ENCODE measurements around the gene PCDHGA4.
"Not testable (repeated sequence)": the region's sequence is repeated elsewhere in the genome, so short reads cannot be mapped to it uniquely, and the experiment has no call there.

The PCDHGA4 gene

GRCh38 chr5:141349917-141350619 is 4.8 kb upstream of the PCDHGA4 start, which contains the start of gene PCDHGB1:
PCDHGB1 (plus strand) TSS chr5:141350099; CDS start chr5:141350261, 162 bp downstream.
- FAIRE-seq: no peak

DNA sequence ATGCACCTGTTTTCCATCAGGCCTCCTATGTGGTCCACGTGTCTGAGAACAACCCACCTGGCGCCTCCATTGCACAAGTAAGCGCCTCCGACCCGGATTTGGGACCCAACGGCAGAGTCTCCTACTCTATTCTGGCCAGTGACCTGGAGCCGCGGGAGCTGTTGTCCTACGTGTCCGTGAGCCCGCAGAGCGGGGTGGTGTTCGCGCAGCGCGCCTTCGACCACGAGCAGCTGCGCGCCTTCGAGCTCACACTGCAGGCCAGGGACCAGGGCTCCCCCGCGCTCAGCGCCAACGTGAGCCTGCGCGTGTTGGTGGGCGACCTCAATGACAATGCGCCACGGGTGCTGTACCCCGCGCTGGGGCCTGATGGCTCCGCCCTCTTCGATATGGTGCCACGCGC is 3.2 kb upstream of the PCDHGA4 start:
- FAIRE-seq: no peak

- FAIRE-seq: no peak
These were observed 820 bp downstream of the PCDHGA4 start for GRCh38 chr5:141355641-141356040.

- no peak for FAIRE-seq
These were observed 1.3 kb downstream of the PCDHGA4 start for GRCh38 chr5:141356133-141356532.

DNA sequence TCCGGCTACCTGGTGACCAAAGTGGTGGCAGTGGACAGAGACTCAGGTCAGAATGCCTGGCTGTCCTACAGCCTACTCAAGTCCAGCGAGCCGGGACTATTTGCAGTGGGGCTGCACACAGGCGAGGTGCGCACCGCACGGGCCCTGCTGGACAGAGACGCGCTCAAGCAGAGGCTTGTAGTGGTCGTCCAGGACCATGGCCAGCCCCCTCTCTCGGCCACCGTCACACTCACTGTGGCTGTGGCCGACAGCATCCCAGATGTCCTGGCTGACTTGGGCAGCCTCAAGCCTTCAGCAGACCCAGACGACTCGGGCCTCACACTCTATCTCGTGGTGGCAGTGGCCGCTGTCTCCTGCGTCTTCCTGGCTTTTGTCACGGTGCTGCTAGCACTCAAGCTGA is 2.1 kb downstream of the PCDHGA4 start:
- no peak for FAIRE-seq

DNA sequence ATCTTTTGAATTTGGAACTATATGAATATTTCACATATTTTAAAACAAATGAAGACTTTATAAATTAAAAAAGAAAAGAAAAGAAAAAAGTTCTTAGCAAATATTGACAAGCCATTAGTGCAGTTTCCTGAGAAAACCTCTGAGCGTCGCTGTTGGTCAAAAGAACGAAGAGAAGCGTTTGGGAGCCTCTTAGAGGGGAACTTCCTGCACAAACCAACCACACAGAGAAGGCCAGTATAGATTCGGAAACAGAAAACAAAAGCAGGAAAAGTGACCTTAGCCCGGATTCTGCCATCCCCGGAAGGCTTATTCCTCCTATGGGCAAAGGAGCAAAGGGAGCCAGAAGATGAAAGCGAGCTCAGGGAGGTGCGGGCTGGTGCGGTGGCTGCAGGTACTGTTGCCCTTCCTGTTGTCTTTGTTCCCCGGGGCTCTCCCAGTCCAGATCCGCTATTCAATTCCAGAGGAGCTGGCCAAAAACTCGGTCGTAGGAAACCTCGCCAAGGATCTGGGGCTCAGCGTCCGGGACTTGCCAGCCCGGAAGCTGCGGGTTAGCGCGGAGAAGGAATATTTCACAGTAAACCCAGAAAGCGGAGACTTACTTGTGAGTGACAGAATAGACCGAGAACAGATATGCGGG is 5.1 kb downstream of the PCDHGA4 start, which contains the start of gene PCDHGB2:
Gene PCDHGB2, plus strand, starts transcription at position 205 of the 637 bp plus-strand sequence. Its CDS starts 142 bp downstream, at position 347.
- FAIRE-seq: peak; percentile 47

- FAIRE-seq: no peak
These were observed 5.9 kb downstream of the PCDHGA4 start for GRCh38 chr5:141360685-141361084.

DNA sequence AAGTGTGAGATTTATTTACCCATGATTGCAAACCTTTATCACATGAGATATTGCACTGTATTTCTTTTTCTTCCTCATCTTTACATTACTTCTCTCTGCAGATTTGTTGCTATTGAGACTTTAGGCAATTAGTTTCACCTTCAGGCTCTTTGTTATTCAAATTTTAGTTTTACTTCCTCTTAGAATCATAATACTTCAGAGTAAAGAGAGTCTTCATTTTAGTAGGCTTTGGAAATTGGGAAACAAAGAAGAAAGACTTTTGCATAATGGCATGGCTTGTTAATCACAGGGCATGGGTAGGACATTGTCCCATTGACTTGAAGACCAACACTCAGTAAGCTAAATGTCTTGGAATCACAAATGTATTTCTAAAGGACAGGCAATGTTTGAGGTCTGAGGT is 7.9 kb downstream of the PCDHGA4 start:
- FAIRE-seq: no peak

- FAIRE-seq: no peak
These were observed 9.3 kb downstream of the PCDHGA4 start, which contains the start of gene PCDHGA5 for GRCh38 chr5:141363952-141364660. PCDHGA5 (plus strand) TSS chr5:141364162; CDS start chr5:141364331, 169 bp downstream.

DNA sequence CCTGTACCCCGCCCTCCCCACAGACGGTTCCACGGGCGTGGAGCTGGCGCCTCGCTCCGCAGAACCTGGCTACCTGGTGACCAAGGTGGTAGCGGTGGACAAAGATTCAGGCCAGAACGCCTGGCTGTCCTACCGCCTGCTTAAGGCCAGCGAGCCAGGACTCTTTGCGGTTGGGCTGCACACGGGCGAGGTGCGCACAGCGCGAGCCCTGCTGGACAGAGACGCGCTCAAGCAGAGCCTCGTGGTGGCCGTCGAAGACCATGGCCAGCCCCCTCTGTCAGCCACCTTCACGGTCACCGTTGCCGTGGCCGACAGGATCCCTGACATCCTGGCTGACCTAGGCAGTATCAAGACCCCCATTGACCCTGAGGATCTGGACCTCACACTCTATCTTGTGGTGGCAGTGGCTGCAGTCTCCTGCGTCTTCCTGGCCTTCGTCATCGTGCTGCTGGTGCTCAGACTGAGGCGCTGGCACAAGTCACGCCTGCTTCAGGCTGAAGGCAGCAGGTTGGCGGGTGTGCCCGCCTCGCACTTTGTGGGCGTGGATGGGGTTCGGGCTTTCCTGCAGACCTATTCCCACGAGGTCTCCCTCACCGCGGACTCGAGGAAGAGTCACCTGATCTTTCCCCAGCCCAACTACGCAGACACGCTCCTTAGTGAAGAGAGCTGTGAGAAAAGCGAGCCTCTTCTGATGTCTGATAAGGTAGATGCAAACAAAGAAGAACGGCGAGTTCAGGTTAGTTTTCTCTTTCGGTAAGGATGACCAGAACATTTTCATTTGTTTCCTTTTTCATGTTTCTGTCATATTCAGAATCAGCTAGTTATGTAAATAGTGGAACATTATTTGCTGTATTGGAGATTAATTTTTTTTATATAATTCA is 11.4 kb downstream of the PCDHGA4 start:
- no peak for FAIRE-seq

- FAIRE-seq: no peak
These were observed 15.4 kb downstream of the PCDHGA4 start, which contains the start of gene PCDHGB3 for GRCh38 chr5:141369994-141370848. PCDHGB3 (plus strand) TSS chr5:141370242; CDS start chr5:141370395, 153 bp downstream.

GRCh38 chr5:141371572-141372475 is 17.0 kb downstream of the PCDHGA4 start:
- FAIRE-seq: no peak

GRCh38 chr5:141373673-141374317 is 19.0 kb downstream of the PCDHGA4 start, which contains the start of gene PCDHGA6:
PCDHGA6 (plus strand) TSS chr5:141373891; CDS start chr5:141374084, 193 bp downstream.
- no peak for FAIRE-seq

DNA sequence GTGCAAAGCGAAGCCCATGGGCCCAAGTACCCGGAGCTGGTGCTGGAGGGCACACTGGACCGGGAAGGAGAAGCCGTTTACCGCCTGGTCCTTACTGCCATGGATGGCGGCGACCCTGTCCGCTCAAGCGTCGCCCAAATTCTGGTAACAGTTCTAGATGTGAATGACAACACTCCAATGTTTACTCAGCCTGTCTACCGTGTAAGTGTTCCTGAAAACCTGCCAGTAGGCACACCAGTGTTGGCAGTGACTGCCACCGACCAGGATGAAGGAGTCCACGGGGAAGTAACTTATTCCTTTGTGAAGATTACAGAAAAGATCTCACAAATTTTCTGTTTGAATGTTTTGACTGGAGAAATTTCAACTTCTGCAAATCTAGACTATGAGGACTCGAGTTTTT is 19.8 kb downstream of the PCDHGA4 start:
- no peak for FAIRE-seq

DNA sequence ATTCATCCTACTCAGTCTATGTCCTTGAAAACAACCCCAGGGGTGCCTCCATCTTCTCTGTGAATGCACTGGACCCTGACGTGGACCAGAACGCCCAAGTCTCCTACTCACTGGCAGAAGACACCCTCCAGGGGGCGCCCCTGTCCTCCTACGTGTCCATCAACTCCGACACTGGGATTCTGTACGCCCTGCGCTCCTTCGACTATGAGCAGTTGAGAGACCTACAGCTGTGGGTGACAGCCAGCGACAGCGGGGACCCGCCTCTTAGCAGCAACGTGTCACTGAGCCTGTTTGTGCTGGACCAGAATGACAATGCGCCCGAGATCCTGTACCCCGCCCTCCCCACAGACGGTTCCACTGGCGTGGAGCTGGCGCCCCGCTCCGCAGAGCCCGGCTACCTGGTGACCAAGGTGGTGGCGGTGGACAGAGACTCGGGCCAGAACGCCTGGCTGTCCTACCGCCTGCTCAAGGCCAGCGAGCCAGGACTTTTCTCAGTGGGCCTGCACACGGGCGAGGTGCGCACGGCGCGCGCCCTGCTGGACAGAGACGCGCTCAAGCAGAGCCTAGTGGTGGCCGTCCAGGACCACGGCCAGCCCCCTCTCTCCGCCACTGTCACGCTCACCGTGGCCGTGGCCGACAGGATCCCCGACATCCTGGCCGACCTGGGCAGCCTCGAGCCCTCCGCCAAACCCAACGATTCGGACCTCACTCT is 20.8 kb downstream of the PCDHGA4 start:
- FAIRE-seq: not testable (repeated sequence)

DNA sequence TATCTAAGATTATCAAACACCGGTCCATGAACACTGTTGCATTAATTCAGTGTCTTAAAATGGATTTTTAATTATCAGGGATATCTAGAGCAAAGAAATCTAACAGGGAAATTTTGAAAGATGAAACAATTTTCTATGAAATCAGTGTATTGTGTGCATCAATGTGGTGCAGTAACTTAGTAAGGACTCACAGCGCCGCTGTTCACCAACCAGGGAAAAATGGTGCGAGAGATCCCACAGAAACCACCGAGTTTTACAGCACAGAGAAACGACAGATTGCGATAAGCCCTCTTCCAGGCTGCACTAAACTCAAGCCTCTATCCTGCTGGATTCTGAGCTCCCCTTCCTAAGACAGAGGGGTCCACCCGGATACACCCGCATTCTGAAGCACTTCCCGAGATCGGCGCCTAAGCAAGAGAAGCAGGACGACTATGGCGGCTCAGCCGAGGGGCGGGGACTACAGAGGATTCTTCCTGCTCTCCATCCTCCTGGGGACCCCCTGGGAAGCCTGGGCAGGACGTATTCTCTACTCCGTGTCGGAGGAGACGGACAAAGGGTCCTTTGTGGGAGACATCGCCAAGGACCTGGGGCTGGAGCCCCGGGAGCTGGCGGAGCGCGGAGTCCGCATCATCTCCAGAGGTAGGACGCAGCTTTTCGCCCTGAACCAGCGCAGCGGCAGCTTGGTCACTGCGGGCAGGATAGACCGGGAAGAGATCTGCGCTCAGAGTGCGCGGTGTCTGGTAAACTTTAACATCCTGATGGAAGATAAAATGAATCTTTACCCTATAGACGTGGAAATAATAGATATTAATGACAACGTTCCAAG is 27.9 kb downstream of the PCDHGA4 start, which contains the start of gene PCDHGA7:
Gene PCDHGA7, plus strand, starts transcription at position 274 of the 826 bp plus-strand sequence. Its CDS starts 158 bp downstream, at position 432.
- no peak for FAIRE-seq

GRCh38 chr5:141383345-141383744 is 28.5 kb downstream of the PCDHGA4 start:
- FAIRE-seq: no peak

Data from G401.6 (cell line).